ENCODE results near the gene TMEM86B.
"Not testable (repeated sequence)": the region's sequence is repeated elsewhere in the genome, so short reads cannot be mapped to it uniquely, and the experiment has no call there.

The TMEM86B gene

DNA sequence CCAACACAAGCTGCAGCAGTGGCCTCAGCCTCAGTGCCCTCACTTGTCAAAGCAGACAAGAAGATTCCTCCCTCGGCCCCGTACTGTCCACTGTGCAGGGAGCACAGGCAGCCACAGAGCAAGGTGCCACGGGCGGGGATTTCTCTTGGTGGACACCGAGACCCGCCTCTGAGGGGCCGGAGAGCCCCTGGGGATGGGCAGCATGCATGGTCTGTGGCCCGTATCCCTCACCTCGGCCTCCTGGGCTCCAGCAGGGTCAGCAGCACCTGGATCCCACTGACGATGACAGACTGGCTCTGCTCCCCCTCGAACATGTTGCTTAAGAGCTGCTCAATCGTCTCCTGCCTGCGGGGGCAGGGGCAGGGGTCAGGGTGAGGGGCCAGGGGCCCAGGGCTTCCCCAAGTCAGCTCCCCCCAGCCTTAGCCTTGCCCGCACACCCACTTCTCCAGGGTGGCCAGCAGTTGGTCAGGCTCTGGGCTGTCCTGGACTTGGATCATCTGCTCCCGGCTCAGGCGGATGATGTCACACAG lies 13.4 kb upstream of the TMEM86B start:
- DNase-seq (ENCODE audit: low read depth), result no peak

DNA sequence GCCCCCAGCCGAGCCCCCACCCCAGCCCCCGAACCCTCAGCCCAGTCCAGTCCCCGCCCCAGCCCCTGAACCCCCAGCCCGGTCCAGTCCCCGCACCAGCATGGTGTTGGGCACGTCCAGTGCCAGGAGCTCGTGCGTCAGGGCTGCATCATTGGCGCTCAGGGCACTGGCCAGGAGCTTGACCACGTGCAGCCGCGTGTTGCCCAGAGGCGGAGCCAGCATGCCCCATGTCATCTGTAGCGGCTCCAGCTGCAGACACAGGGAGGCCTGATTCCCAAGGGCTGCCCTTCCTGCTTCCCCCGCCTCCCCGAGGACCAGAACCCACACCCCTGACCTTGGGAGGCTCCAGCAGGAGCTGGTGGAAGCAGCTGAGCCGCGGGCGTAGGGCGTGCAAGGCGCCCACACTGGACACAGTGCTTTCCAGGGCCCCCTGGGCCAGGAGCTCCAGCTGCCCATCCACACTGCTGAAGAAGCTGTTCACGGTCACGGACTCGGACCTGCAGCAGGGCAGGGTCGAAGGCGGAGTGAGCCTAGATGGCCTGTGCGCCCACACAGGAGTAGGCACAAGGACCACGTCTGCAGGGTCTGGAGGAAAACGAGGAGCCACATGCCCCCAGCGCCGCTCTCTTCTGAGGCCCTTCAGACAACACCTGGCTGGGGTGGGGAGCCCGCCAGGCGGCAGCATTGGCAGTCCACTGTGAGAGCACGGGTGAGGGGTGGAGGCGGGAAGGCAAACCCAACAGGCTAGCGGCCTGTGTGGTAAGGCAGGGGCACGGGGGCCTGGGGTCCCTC lies 12.8 kb upstream of the TMEM86B start:
- DNase-seq (ENCODE audit: low read depth), result no peak

DNA sequence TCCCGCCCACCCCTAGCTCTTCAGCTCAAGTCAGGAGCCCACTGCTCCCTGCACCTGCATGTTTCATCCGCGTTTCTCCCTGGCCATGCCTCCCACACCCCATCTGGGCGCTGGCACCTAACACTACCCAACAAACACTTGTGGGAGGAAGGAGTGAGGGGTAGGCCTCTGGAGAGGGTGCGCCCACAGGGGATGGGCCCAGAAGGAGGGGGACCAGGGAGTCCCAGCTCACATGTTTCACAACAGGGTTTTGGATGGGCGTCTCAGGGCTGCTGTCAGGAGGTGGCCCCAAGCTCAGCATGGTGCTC lies 12.1 kb upstream of the TMEM86B start:
- no peak for DNase-seq (ENCODE audit: low read depth)

DNA sequence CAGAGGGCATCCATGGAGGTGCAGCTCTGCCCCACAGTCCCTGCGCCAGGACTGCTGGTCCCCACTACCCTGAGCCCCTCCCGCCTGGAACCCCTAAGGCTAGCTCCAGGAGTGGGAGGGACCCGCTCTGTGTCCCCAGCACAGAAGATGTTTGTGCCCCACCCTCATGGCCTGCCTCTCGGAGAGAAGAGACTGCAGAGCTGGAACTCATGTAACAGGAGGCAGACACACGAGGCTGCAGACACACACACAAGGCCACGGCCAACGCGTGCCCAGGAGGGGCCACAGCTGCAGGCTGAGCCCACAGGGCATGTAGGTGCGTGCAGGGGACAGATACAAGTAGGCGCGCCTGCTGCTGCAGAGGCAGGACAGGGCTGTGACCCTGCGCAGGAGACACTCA lies 10.4 kb upstream of the TMEM86B start:
- DNase-seq (ENCODE audit: low read depth), result no peak

DNA sequence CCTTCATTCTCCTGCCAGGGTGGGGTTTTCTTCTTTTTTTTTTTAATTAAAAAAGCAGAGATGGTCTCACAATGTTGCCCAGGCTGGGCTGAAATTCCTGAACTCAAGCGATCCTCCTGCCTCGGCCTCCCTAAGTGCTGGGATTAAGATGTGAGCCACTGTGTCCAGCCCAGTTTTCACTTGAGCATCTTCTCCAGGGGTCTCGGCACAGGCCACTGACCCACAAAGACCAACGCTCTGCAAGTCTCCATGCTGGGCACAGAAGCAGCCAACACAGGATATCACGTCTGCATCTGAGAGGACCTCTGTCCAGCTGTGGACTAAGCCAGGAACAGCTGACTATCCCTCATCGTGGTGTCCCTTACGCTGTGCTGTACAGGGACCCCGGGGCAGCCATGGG lies 9.5 kb upstream of the TMEM86B start:
- DNase-seq (ENCODE audit: low read depth), result no peak

DNA sequence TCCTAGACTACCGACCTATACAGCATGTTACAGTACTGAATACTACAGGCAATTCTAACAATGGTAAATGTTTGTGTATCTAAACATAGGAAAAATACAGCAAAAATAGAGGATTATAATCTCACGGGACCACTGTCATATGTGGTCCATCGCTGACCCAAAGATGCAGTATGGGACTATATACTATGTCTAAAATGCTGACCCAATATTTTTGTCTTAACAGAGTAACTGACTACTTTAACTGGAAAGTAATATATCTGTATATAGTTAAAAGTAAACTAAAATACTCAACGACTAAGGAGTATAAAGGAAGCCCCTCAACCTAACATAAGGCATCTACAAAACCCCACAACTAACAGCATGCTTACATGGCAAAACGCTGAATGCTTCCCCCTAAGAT lies 4.4 kb upstream of the TMEM86B start:
- no peak for DNase-seq (ENCODE audit: low read depth)

DNA sequence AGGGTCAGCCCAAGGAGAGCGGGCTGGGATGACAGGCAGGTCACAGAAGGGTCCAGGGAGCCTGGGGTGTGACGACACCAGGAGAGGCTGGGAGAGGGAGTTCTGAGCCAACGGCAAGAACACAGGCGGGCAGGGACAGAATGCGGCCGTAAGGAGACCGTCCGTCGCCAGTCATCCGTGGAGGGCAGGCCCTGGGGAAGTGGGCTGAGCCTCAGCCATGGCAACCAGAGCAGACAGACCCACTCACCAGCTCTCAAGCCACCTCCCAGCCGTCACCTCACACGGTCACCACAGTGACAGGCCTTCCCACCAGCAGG lies 3.7 kb upstream of the TMEM86B start:
- DNase-seq (ENCODE audit: low read depth), result no peak

DNA sequence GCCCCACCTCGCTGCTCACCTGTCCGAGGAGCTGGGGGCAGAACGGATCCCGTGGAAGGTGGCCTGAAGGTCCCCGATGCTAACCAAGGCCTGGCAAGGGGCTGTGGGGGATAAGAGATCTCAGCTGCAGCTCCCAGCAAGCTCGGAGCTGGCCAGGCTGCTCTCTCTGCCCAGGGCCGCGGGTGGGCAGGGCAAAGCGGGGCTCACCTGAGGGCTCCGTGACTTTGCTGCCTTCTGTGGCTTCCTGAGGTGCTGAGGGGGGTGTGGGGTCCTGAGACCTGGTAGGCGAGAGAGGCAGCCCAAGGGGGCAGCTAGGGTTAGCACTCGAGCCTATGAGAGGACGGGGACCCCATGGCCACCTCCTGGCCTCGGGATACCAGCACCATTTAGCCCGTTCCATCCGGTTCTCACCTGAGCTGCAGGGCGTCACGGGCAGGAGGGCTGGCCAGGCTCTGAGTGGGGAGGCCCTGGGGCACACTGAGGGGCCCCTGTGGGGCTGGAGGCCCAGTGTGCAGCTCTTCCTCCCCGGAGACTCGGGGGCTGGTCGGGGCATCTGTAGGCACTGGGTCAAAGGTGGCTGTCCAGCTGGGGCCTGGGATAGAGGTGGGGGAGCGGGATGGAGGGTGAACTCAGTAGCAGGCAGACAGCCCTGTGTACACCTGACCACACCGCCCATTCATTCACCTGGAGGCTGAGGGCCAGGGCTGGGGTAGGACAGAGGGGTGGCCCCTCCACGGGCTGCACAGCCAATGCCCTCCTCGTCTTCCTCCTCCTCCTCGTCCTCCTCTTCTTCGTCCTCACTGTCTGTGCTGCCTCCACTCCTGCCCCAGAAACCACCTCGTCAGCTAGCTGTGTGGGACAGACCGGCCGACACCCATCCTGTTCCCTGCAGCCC lies 3.1 kb upstream of the TMEM86B start:
- DNase-seq (ENCODE audit: low read depth), result no peak

DNA sequence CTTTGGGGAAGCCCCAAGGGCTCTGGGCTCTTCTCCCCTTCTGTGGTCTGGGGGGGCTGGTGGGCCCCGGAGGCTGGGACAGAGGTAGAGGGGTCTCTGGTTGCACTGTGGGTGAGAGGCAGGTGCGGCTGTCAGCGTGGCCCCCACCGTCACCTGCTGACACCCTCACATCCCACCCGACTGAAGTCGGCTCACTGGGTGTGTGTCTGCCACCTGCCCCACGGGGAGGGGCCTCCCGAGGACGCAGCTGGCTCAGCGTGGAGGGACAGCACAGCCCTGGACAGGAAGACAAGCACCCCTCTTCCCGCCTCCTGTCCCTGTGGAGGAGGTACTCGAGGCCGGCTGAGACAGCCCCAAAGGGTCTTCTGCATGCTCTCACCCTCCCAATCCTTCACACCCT lies 2.2 kb upstream of the TMEM86B start:
- no peak for DNase-seq (ENCODE audit: low read depth)

DNA sequence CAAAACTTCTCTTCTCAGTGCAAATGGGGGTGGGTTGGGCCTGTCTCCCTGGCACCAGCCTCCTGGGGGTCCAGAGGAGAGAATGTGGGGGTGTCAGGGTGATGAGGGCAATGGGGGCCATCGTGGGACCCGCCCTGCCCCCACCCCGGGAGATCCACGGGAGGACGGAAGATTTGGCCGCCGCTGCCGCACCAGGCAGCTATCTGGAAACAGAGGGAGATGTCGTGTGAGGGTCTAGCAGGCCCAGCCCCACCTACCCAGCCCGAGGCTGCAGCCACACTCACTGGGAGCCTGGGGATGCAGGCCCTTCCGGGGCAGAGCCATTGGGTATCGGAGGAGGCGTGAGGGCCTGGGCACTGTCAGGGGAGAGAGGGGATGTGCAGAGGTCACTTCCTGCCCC lies 1.8 kb upstream of the TMEM86B start:
- no peak for DNase-seq (ENCODE audit: low read depth)

DNA sequence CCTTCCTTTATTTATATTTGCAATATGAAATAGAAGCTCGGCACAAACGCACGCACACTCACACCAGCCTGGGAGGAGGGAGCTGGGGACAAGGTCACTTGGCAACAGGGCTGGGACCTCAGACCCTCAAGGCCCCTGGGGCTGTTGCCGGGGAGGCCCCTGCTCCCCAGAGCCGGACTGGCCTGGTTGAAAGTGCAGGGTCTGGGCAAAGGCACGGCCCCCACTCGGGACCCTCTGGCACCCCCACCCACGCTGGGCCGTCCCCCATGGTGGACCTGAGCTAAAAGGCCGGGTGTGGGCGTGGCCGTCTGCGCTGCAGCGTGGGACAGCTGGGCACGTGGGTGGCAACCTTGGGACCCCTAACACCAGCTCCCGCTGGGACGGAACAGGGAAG lies 1.2 kb upstream of the TMEM86B start:
- no peak for DNase-seq (ENCODE audit: low read depth)

DNA sequence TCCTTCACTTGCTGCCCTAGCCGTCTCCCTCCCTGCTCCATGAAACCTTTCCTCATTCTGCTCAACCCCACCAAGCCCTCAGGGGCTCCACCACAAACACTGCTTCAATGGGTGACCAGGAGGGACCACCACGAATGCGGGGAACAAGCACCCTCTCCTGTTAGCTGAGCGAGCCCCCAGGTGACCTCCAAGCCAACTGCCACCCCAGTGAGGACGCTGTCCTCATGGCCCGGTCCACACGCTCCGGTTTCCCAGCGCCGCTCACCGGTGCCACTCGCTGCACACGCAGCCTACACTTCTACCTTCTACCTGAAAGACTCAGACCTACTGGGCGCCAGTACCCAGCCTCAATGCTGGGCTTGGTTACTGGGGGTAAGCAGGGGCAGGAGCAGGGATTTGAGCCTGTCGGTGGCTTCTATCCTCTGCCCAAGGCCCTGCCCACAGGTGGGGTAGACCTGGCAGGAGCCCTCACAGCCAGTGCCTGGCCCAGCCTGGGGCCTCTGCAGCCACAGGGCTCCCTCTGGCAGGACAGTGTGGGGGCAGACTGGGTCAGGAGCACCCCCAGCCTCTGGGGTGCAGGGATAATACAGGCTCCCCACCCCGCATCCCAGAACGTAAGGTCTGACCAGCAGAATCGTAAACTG lies 704 bp upstream of the TMEM86B start:
- no peak for DNase-seq (ENCODE audit: low read depth)

DNA sequence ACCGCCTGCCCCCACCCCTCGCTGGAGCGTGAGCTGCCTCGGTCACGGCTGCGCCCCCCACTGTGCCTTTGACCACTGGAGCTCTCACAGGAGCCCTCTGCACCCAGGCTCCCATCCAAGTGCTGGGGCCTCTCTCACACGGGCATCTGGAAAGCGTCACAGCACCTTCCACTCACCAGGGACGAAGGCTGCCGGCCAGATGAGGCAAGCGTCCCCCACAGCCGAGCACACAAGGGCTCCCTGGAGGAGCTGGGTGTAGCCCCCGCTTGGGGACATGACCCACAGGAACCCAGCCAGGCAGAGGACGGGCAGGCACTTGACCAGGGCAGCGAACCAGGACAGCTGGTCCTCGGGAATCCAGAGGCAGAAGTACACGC lies 560 bp downstream of the TMEM86B start:
- no peak for DNase-seq (ENCODE audit: low read depth)

DNA sequence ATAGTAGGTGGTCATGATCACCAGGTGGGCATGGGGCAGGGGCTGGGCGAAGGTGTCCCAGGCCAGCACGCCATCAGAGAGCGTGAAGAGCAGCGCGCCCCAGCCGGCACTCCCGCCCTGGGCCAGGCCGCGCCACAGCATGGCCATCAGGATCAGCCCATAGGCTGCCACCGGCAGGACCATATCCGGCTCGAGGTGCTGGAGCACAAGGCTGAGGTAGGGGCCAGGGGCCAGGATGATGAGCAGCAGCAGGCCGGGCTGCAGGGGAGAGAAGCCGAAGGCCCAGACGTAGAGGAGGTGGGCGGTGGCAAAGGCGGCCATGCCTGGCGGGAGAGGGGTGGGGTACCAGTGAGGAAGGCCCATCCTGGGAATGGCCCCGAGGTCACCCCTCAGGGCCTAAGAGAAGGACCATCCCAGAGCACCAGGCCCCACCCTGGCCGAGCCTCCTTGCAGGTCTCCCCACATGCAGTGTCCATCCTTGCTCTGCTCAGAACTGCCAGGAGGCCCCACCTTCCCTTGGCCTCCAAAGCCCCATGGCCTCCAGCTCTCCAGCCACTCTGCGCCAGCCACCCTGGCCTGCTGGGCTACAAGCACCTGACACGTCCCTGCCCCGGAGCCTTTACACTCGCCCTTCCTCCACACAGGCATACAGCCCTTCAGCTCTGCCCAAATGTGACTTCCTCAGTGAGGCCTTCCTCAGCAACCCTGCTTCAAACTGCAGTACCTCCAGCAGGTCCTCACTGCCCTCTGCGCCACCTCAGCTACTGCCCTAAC lies 1.1 kb downstream of the TMEM86B start:
- DNase-seq (ENCODE audit: low read depth), result no peak

DNA sequence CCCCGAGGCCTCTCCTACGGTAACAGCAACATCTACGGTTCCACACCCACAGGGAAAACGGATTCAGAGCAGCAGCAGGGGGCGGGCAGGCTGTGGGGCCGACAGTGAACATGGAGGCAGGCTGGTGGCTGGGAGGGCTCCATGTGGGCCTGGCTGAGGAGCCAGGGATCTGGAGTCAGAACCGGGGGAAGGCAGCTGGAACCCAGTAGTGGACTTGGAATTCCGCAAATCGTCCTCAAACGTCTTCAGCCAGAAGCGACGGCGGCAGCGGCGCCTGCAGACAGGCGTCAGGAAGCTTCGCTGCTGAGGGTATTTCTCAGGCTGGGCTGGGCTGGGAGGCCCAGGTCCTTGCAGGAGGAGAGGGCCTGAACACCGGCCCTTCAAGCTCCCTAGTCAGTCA lies 1.8 kb downstream of the TMEM86B start:
- DNase-seq (ENCODE audit: low read depth), result no peak

DNA sequence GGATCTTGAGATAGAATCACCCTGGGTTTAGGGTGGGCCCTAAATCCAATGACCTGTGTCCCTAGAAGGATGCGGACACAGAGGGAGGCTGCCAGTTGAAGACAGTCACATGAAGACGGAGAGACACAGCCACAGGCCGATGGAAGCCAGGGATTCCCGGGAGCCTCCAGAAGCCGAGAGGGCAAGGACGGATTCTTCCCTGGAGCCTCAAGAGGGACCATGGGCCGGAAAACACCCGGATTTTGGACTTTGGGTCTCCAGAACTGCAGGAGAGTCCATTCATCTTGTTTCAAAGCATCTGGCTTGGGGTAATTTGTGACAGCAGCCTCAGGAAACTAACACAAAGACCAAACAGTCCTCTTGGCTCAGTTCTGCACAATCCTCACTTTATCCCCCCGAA lies 2.3 kb downstream of the TMEM86B start:
- no peak for DNase-seq (ENCODE audit: low read depth)

DNA sequence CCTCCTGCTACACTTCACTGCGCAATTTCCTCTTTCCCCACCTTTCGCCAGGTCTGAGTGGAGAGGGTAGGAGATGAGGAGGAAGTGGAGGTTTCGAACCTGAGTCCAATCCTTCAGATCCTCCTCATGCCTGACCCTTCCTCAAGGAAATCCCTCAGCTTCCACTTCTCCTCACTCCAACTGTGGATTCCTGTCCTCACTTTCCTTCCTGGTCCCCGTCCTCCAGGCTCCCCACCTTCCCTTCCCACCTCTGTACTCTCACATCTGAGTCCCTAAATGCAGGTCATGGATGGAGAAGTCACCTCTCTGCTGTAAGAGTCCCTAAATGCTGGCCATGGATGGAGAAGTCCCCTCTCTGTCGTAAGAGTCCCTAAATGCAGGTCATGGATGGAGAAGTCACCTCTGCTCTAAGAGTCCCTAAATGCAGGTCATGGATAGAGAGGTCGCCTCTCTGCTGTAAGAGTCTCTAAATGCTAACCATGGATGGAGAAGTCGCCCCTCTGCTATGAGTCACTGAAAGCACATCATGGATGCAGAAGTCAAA lies 3.1 kb downstream of the TMEM86B start:
- DNase-seq (ENCODE audit: low read depth), result no peak

DNA sequence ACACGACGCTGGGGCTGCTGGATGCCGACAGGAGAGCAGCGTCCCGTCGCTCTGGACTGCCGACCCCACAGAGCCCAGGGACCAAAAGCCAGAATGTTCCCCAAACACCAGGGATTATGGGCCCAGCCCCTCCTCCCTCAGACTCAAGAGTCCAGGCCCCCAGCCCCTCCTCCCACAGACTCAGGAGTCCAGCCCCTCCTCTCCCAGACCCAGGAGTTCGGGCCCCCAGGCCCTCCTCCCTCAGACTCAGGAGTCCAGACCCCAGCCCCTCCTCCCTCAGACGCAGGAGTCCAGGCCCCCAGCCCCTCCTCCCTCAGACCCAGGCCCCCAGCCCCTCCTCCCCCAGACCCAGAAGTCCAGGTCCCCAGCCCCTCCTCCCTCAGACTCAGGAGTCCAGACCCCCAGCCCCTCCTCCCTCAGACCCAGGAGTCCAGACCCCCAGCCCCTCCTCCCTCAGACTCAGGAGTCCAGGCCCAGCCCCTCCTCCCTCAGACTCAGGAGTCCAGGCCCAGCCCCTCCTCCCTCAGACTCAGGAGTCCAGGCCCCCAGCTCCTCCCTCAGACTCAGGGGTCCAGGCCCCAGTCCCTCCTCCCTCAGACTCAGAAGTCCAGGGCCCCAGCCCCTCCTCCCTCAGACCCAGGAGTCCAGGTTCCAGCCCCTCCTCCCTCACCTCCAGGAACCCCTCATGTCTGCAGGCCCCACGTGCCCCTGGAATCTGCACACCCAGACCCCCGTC lies 3.7 kb downstream of the TMEM86B start:
- not testable (repeated sequence) for DNase-seq (ENCODE audit: low read depth)

DNA sequence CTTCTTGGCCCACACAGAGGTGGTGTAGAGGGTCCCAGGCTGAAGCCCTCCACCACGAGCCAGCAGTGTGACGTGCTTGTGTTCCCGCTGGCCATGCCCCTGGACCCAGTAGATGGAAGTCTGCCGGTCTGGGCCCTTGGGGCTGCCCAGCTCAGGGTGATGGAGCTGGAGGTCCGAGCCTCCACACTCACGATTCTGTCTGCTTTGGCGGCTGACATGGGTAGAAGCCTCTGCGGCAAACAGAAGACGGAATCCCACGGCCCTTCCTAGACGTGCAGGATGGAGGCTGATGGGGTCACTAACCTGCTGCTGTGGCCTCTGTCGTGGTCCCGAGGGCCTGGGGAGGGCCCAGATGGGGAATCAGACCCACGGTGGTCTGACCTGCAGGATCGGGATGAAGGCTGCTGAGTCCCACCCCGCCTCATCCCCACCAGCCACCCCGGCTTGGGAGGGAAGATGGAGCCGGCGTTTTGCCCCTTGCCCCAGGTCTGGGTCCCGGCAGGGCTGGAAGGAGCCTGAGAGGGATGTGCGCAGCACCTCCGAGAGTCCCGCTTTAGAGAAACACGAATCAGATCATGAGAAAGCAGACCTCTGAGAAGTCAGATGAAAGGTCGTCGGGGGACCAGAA lies 4.4 kb downstream of the TMEM86B start:
- DNase-seq (ENCODE audit: low read depth), result no peak

DNA sequence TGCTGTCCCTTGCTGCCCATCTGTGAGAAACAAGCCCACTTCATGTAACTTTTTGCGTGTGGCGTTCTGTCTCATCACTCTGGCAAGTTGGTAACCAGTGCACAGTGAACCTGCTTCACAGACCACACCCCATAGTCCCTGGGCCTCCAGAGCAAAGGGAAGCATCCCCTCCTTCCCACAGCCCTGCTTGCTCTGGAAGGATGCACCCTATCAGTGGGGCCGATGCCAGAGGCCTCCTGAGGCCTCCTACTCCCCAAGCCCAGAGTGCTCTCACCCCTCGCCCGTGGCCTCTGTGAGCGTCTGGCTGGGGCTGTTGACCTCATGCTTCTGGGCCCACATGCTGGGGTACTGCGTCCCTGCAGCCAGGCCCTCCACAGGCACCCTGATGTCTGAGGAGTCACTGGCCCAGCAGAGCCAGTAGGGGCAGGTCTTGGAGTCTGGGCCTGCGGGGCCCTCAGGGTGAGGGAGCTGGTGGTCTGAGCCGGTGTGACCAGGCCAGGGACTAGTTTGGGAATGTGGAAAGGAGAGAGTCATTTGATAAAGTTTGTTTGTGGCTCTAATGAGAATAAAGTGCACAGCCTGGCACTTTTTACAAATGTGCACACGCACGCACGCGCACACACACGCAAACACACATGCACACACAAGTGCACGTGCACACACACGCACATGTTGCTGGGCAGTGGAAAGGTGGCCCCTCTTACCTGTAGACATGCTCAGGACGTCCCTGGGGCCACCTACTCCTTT lies 5.1 kb downstream of the TMEM86B start:
- DNase-seq (ENCODE audit: low read depth), result no peak
